ENCODE results near the gene LIN28A.

LIN28A gene

DNA sequence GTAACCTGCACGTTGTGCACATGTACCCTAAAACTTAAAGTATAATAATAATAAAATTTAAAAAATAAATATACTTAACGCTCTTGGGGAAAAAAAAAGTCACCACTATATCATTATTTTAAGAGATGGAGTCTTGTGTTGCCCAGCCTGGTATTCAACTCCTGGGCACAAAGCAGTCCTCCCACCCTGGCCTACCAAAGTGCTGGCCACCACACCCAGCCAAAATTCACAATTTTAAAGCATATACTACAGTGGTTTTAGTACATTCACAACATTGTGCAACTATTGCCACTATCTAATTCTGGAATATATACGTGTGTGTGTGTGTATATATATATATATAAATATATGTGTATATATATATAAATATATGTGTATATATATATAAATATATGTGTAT is 67.5 kb downstream of the LIN28A start:
- DNase-seq (ENCODE audit: low read depth in 4 of 4, low spot score in 1 of 4), result no peak

GRCh38 chr1:26478988-26479387 is 68.4 kb downstream of the LIN28A start:
- no peak for DNase-seq (ENCODE audit: low read depth in 4 of 4, low spot score in 1 of 4)

All from stimulated activated CD4-positive, alpha-beta T cell treated with anti-CD3 and anti-CD28 coated beads, Interleukin-1b, Interleukin-23, amount 100 ng/mL, for 24 hours (primary cell).